NCI-H526 (cell line): ENCODE data around the gene RPS6KA3.
"Not testable (repeated sequence)": the region's sequence is repeated elsewhere in the genome, so short reads cannot be mapped to it uniquely, and the experiment has no call there.

ENCODE experiments used
- DNase-seq, 2 experiments: peaks; one replicate each; lab custom pipeline; 2025; lab: John Stamatoyannopoulos, UW

RPS6KA3 gene

GRCh38 chrX:20143111-20143510 is 123.6 kb downstream of the RPS6KA3 start:
- no peak for DNase-seq

GRCh38 chrX:20141281-20142220 is 125.2 kb downstream of the RPS6KA3 start, which contains the start of gene EIF1AX:
Gene EIF1AX (minus strand): TSS chrX:20141838. CDS start chrX:20141640, 198 bp downstream.
- peak; percentile 97 to 99 for DNase-seq

- DNase-seq: peak in 1 of 2 experiments; percentile 4
Observed at GRCh38 chrX:20140420-20140819, 126.3 kb downstream of the RPS6KA3 start.

GRCh38 chrX:20139966-20140365 is 126.7 kb downstream of the RPS6KA3 start:
- DNase-seq: no peak

GRCh38 chrX:20135944-20136343 is 130.8 kb downstream of the RPS6KA3 start:
- DNase-seq: no peak

- DNase-seq: no peak
Observed at GRCh38 chrX:20132666-20133065, 134.0 kb downstream of the RPS6KA3 start.

GRCh38 chrX:20130357-20130756 is 136.4 kb downstream of the RPS6KA3 start:
- DNase-seq: no peak

GRCh38 chrX:20129547-20129946 is 137.2 kb downstream of the RPS6KA3 start:
- DNase-seq: no peak

GRCh38 chrX:20128670-20129069 is 138.0 kb downstream of the RPS6KA3 start:
- no peak for DNase-seq

GRCh38 chrX:20127440-20127839 is 139.3 kb downstream of the RPS6KA3 start:
- DNase-seq: peak in 1 of 2 experiments; percentile 10

- DNase-seq: not testable (repeated sequence)
Observed at GRCh38 chrX:20126833-20127232, 139.9 kb downstream of the RPS6KA3 start.

GRCh38 chrX:20124964-20125363 is 141.7 kb downstream of the RPS6KA3 start:
- DNase-seq: no peak

GRCh38 chrX:20118065-20118824 is 148.5 kb downstream of the RPS6KA3 start:
- peak in 1 of 2 experiments; percentile 12 for DNase-seq

- peak; percentile 44 to 86 for DNase-seq
Observed at GRCh38 chrX:20116577-20117240, 150.0 kb downstream of the RPS6KA3 start, which contains the start of gene MAP7D2. Gene MAP7D2 (minus strand): TSS chrX:20116907. CDS start chrX:20116879, 28 bp downstream.

- DNase-seq: peak; percentile 34 to 65
Observed at GRCh38 chrX:20116087-20116576, 150.6 kb downstream of the RPS6KA3 start.

GRCh38 chrX:20112022-20112774 is 154.5 kb downstream of the RPS6KA3 start:
- no peak for DNase-seq

GRCh38 chrX:20111271-20111670 is 155.4 kb downstream of the RPS6KA3 start:
- no peak for DNase-seq

- DNase-seq: no peak
Observed at GRCh38 chrX:20101934-20102581, 164.7 kb downstream of the RPS6KA3 start.
